Common myeloid progenitor, CD34-positive (primary cell): ENCODE results near the gene ACSM3. TPM values are rescaled to one million over a fixed set of nuclear protein-coding genes. Genes with fewer than 3 reads are reported as not detected.
"Not testable (repeated sequence)": the region's sequence is repeated elsewhere in the genome, so short reads cannot be mapped to it uniquely, and the experiment has no call there.

Source experiments
- CTCF ChIA-PET: fragments of 350-600 bp; sonication (Branson Sonifier 250); formaldehyde crosslinking; loops from one replicate; lab custom pipeline; 2021; ENCODE audit warnings: antibody characterized with exemption; lab: Charles Lee
- POLR2A ChIA-PET: fragments of 350-600 bp; sonication (Branson Sonifier 250); formaldehyde crosslinking; loops from one replicate; lab custom pipeline; 2021; ENCODE audit warnings: antibody characterized with exemption; lab: Charles Lee
- DNase-seq, 3 donors: peaks; one replicate each; pipeline versions ENCODE4 v3.0.0 to v3.0.0-alpha.2; 2013
- H3K27ac ChIP-seq, 2 experiments: 1 replicate in 1 of 2; 2 replicates in 1 of 2; pipeline ENCODE4 v1.7.0; 2013; ENCODE audit warnings: inconsistent platforms in 2 of 2, low read length in 2 of 2, mild to moderate bottlenecking in 2 of 2, low read depth in 1 of 2, moderate library complexity in 1 of 2; ENCODE audit not compliant: severe bottlenecking in 2 of 2, insufficient read depth in 1 of 2, poor library complexity in 1 of 2
- H3K27me3 ChIP-seq, 5 experiments: replicated peaks in 2 of 5; 1 replicate in 3 of 5; 2 replicates in 2 of 5; pipeline versions ENCODE4 v1.6.1 to v1.7.0; 2013; ENCODE audit warnings: low read length in 4 of 5, mild to moderate bottlenecking in 2 of 5, moderate library complexity in 2 of 5, inconsistent platforms in 1 of 5; ENCODE audit not compliant: insufficient read depth in 5 of 5, control insufficient read depth in 4 of 5
- H3K36me3 ChIP-seq, 4 experiments: 1 replicate in 2 of 4; 2 replicates in 2 of 4; pipeline versions ENCODE4 v1.6.1 to v1.7.0; 2013; ENCODE audit warnings: low read length in 3 of 4, control low read depth in 1 of 4, mild to moderate bottlenecking in 1 of 4; ENCODE audit not compliant: control insufficient read depth in 4 of 4, insufficient read depth in 4 of 4
- H3K4me1 ChIP-seq, 4 experiments: 1 replicate in 3 of 4; 2 replicates in 1 of 4; pipeline versions ENCODE4 v1.6.1 to v1.7.1; 2013; ENCODE audit warnings: low read length in 3 of 4, mild to moderate bottlenecking in 3 of 4, control low read depth in 1 of 4, inconsistent platforms in 1 of 4, moderate library complexity in 1 of 4; ENCODE audit not compliant: control insufficient read depth in 4 of 4, insufficient read depth in 4 of 4; ENCODE audit errors: control extremely low read depth in 1 of 4
- H3K4me3 ChIP-seq, 7 experiments: 1 replicate in 4 of 7; 2 replicates in 3 of 7; pipeline versions ENCODE4 v1.5.1 to v1.7.0; 2013; ENCODE audit warnings: mild to moderate bottlenecking in 7 of 7, low read length in 6 of 7, moderate library complexity in 6 of 7, inconsistent platforms in 2 of 7, low read depth in 2 of 7, control low read depth in 1 of 7; ENCODE audit not compliant: insufficient read depth in 4 of 7, control insufficient read depth in 1 of 7; ENCODE audit errors: extremely low read depth in 1 of 7
- H3K9me3 ChIP-seq, 5 experiments: 1 replicate in 4 of 5; 2 replicates in 1 of 5; pipeline versions ENCODE4 v1.6.1 to v1.7.1; 2013; ENCODE audit warnings: low read length in 4 of 5, mild to moderate bottlenecking in 2 of 5, inconsistent platforms in 1 of 5, low read depth in 1 of 5, moderate library complexity in 1 of 5; ENCODE audit not compliant: control insufficient read depth in 4 of 5, insufficient read depth in 2 of 5; ENCODE audit errors: control extremely low read depth in 1 of 5
- WGBS: methylation state at CpG from one replicate; pipeline ENCODE4 v1.1.5; 2013; ENCODE audit not compliant: insufficient coverage; 5-methylcytosine and 5-hydroxymethylcytosine counted together
- polyA plus RNA-seq: library from polyadenylated mRNA; unstranded; fragments of 120-200 nt; gene quantifications from one replicate; pipeline ENCODE4 v1.2.1, GENCODE V29; 2013

Gene ACSM3, protein sequence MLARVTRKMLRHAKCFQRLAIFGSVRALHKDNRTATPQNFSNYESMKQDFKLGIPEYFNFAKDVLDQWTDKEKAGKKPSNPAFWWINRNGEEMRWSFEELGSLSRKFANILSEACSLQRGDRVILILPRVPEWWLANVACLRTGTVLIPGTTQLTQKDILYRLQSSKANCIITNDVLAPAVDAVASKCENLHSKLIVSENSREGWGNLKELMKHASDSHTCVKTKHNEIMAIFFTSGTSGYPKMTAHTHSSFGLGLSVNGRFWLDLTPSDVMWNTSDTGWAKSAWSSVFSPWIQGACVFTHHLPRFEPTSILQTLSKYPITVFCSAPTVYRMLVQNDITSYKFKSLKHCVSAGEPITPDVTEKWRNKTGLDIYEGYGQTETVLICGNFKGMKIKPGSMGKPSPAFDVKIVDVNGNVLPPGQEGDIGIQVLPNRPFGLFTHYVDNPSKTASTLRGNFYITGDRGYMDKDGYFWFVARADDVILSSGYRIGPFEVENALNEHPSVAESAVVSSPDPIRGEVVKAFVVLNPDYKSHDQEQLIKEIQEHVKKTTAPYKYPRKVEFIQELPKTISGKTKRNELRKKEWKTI
- polyA plus RNA-seq: 107 TPM

DNA sequence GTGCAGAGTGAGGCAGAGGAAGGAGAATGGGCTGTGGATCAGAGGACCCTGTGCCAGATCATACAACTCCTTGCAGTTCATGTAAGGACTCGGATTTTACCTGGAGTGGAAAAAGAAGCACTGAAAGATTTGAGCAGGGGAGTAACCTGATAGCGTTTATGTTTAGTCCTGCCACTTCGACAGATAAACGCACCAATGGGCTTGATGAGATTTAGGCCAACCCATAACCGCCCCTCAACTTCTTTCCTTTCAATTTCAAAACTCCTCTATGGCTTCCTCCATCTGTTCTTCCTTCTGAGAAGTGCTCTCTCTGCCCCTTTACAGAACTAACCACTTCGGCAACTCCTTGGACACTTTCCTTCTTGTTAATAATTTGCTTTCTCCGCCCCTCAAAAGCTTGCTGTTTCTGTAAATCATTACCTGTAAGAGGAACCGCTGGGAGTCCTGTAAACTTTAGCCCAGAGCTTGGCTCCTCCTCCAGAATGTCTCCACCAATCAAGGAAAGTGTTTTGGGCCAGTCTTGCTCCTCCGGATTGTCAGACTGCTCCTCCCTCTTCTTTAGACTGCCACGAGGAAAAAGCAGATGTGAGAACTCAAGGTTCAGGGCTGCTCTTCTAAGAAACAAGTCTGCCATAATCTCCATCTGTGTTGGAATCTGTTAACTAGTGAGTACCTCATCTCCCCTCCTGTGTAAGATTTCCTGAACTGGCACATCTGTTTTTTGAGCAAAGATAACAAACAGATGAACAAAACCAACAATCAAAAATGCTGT lies at the start of gene ACSM3:
Gene ACSM3, plus strand, starts transcription at position 554 of the 772 bp plus-strand sequence. CDS start 6,021 bp downstream, outside the sequence.
- Histone ChIP-seq H3K4me1 (peaks cover 0 to 35% (median 19%) of the 10 kb centered on the region in 4 experiments), H3K9me3 (peaks cover 0 to 23% (median 5%) of the 10 kb centered on the region in 5 experiments), H3K27me3 (no peaks in the 10 kb centered on the region), H3K36me3 (no peaks in the 10 kb centered on the region), H3K27ac (peak within 1 kb of the TSS; percentile 55 to 79), H3K4me3 (peak within 1 kb of the TSS in 6 of 7 experiments; percentile 49 to 83 (median 65))
- 1% methylated on average over 8 of the region's 10 CpGs for WGBS
- ChIA-PET POLR2A (interaction anchor here (1.1 kb wide), 1 partner anchor 22 kb away, joined by 3 read pairs; the partner anchor contains the start of gene THUMPD1), CTCF (interaction anchor here (1.1 to 3.1 kb wide), 4 partner anchors 9 to 18 kb away, joined by 4 to 9 read pairs (median 8); no protein-coding TSS in a partner anchor)
- DNase-seq: peak; percentile 85 to 92 (median 91)

DNA sequence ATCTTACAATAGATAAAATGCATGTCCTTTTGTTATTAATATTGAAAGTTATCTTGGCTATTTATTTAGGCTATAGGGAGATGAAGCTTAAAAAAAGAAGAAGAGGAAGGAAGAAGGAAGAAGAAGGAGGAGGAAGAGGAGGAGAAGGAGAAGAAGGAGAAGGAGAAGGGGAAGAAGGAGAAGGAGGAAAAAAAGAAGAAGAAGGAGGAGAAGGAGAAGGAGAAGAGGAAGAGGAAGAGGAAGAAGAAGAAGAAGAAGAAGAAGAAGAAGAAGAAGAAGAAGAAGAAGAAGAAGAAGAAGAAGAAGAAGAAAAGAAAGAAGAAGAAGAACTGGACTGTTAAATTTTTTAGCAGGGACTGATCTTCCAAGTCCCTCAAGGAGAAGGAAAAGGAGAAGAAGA lies 46.1 kb upstream of the ACSM3 start:
- DNase-seq, POLR2A ChIA-PET: not testable (repeated sequence)
- CTCF ChIA-PET: interaction anchor here (1.4 kb wide), 1 partner anchor 9 kb away, joined by 4 read pairs; no protein-coding TSS in a partner anchor

DNA sequence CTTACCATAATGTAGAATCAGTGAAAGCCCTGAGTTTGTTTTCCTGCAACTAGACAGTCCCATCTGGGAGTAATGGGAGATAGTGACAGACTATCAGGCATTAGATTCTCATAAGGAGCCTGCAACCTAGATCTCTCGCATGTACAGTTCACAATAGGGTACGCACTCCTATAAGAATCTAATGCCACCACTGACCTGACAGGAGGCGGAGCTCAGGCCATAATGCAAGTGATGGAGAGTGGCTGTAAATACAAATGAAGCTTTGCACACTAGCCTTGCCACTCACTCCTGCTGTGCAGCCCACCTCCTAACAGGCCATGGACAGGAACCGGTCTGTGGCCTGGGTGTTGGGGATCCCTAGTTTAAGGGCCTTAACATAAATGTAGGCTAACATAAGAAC lies 43.6 kb upstream of the ACSM3 start:
- peaks cover 0 to 4% (median 1%) of the 10 kb centered on the region in 4 experiments for H3K4me1 ChIP-seq
- 100% methylated on average over 3 of the region's 4 CpGs for WGBS
- no peaks in the 10 kb centered on the region for H3K9me3 ChIP-seq
- H3K4me3 ChIP-seq: no peak overlapping the region
- no peaks in the 10 kb centered on the region for H3K36me3 ChIP-seq
- no peaks in the 10 kb centered on the region for H3K27me3 ChIP-seq
- no peak overlapping the region for H3K27ac ChIP-seq
- ChIA-PET CTCF (no interaction called here), POLR2A (no interaction called here)
- no peak for DNase-seq

More for the DNA sequence above, 46.1 kb upstream of the ACSM3 start:
- H3K4me3 ChIP-seq, H3K9me3 ChIP-seq, H3K4me1 ChIP-seq, H3K36me3 ChIP-seq, H3K27me3 ChIP-seq, H3K27ac ChIP-seq: not testable (repeated sequence)

DNA sequence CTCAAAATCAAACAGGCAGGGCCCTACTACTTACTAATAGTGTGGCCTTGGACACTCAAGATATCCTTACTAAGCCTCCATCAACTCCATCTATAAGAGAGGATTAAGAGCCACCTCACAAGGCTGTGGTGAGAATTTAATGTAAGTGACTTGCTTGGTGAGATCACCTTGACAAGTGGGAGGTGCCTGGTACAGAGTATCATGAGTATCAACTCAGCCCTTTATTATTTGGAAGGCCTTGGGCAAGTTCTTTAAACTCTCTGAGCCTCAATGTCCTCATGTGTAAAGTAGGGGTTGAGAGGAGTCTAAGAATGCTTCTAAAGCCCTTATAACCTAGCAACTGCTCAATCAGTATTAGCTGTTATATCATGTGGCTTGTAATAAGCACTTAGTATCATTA lies 37.2 kb upstream of the ACSM3 start:
- H3K27ac ChIP-seq: no peak overlapping the region
- no peak overlapping the region for H3K4me3 ChIP-seq
- DNase-seq: no peak
- no peaks in the 10 kb centered on the region for H3K36me3 ChIP-seq
- ChIA-PET CTCF (interaction anchor here (1.7 kb wide), 1 partner anchor 9 kb away, joined by 4 read pairs; no protein-coding TSS in a partner anchor), POLR2A (no interaction called here)
- H3K27me3 ChIP-seq: no peaks in the 10 kb centered on the region
- H3K4me1 ChIP-seq: no peaks in the 10 kb centered on the region
- H3K9me3 ChIP-seq: no peaks in the 10 kb centered on the region

DNA sequence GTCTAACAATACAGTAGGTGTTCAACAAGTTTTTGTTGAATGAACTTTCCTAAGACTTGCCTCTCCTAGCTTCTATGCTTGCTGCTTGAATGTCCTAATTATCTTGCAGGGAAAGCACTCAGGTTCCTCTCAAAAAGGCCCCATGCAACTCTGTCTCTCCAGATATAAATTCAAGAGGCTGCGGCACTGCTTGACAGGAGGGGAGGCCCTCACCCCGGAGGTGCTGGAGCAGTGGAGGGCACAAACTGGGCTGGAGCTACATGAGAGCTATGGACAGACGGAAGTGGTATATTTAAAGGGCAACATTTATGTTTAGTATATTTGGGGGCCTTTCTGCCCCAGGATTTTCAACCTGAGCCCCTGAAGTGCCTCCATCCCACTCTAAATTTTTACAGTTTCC lies 36.6 kb upstream of the ACSM3 start:
- no peaks in the 10 kb centered on the region for H3K9me3 ChIP-seq
- no peaks in the 10 kb centered on the region for H3K36me3 ChIP-seq
- 100% methylated on average over 1 of the region's 3 CpGs for WGBS
- no peaks in the 10 kb centered on the region for H3K4me1 ChIP-seq
- POLR2A ChIA-PET: no interaction called here
- CTCF ChIA-PET: interaction anchor here (1.7 kb wide), 1 partner anchor 10 kb away, joined by 4 read pairs; no protein-coding TSS in a partner anchor
- H3K27ac ChIP-seq: no peak overlapping the region
- DNase-seq: no peak
- H3K4me3 ChIP-seq: no peak overlapping the region
- H3K27me3 ChIP-seq: no peaks in the 10 kb centered on the region

DNA sequence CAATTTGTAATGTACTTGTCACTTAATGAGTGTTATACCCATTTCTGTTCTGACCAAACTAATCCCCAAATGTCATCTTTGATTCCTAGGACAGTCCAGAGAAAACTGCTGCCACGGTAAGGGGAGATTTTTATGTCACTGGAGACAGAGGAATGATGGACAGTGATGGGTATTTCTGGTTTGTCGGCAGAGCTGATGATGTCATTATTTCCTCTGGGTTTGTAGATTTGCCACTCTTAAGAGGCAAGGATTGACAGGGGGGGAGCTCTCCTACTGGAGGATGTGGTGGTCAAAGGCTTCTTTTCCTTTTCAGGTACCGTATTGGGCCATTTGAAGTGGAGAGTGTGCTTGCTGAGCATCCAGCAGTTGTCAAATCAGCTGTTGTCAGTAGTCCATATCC lies 34.7 kb upstream of the ACSM3 start:
- Histone ChIP-seq H3K9me3 (no peaks in the 10 kb centered on the region), H3K27me3 (no peaks in the 10 kb centered on the region), H3K4me3 (no peak overlapping the region), H3K36me3 (peaks cover 0 to 3% (median 3%) of the 10 kb centered on the region in 4 experiments), H3K4me1 (no peaks in the 10 kb centered on the region), H3K27ac (no peak overlapping the region)
- 64% methylated on average over 2 of the region's 3 CpGs for WGBS
- DNase-seq: no peak
- POLR2A ChIA-PET: no interaction called here
- CTCF ChIA-PET: interaction anchor here (1.9 kb wide), 1 partner anchor 10 kb away, joined by 4 read pairs; no protein-coding TSS in a partner anchor
